Trophoblast cell (in vitro differentiated cells and primary cell): ENCODE measurements around the gene C8G.

ENCODE experiments used
- DNase-seq, 2 donors: peaks; one replicate each; pipeline ENCODE4 v3.0.0-alpha.2; 2016
- H2AFZ ChIP-seq: 2 replicates; pipeline ENCODE4 v1.6.1; 2013; ENCODE audit warnings: low read length, moderate library complexity, mild to moderate bottlenecking; ENCODE audit not compliant: insufficient read depth, poor library complexity
- H2AK5ac ChIP-seq: 2 replicates; pipeline ENCODE4 v1.6.1; 2013; ENCODE audit warnings: mild to moderate bottlenecking, low read length
- H2BK120ac ChIP-seq: 2 replicates; pipeline ENCODE4 v1.6.1; 2013; ENCODE audit warnings: low read length, mild to moderate bottlenecking, moderate library complexity; ENCODE audit not compliant: insufficient read depth, poor library complexity
- H2BK12ac ChIP-seq: 2 replicates; pipeline ENCODE4 v1.6.1; 2013; ENCODE audit warnings: mild to moderate bottlenecking, low read length, moderate library complexity
- H2BK5ac ChIP-seq: 2 replicates; pipeline ENCODE4 v1.6.1; 2013; ENCODE audit warnings: low read length, low read depth, moderate library complexity, mild to moderate bottlenecking; ENCODE audit not compliant: poor library complexity
- H3K14ac ChIP-seq: 2 replicates; pipeline ENCODE4 v1.6.1; 2013; ENCODE audit warnings: mild to moderate bottlenecking, low read length
- H3K18ac ChIP-seq: 2 replicates; pipeline ENCODE4 v1.6.1; 2013; ENCODE audit warnings: mild to moderate bottlenecking, low read length
- H3K23ac ChIP-seq: 2 replicates; pipeline ENCODE4 v1.6.1; 2013; ENCODE audit warnings: low read length
- H3K27ac ChIP-seq: 2 replicates; pipeline ENCODE4 v1.5.1; 2013; ENCODE audit warnings: low read depth, mild to moderate bottlenecking, inconsistent platforms, low read length, moderate library complexity
- H3K27me3 ChIP-seq: 2 replicates; pipeline ENCODE4 v1.6.1; 2013; ENCODE audit warnings: inconsistent platforms, mild to moderate bottlenecking, low read length, moderate library complexity; ENCODE audit not compliant: insufficient read depth
- H3K36me3 ChIP-seq, 2 experiments: 1 replicate in 1 of 2; 2 replicates in 1 of 2; pipeline ENCODE4 v1.6.1; 2013; ENCODE audit warnings: low read length in 2 of 2, mild to moderate bottlenecking in 2 of 2, moderate library complexity in 1 of 2; ENCODE audit not compliant: insufficient read depth in 2 of 2, control insufficient read depth in 1 of 2
- H3K4ac ChIP-seq: 2 replicates; pipeline ENCODE4 v1.6.1; 2013; ENCODE audit warnings: low read depth, mild to moderate bottlenecking, low read length, moderate library complexity
- H3K4me1 ChIP-seq, 2 experiments: 1 replicate in 1 of 2; 2 replicates in 1 of 2; pipeline ENCODE4 v1.6.1; 2013; ENCODE audit warnings: low read length in 2 of 2, mild to moderate bottlenecking in 2 of 2, moderate library complexity in 1 of 2; ENCODE audit not compliant: insufficient read depth in 2 of 2, control insufficient read depth in 1 of 2
- H3K4me2 ChIP-seq: 2 replicates; pipeline ENCODE4 v1.6.1; 2013; ENCODE audit warnings: inconsistent platforms, mild to moderate bottlenecking, low read length, moderate library complexity
- H3K4me3 ChIP-seq: 2 replicates; pipeline ENCODE4 v1.5.1; 2013; ENCODE audit warnings: mild to moderate bottlenecking, low read depth, low read length, inconsistent platforms
- H3K79me1 ChIP-seq: one replicate; pipeline ENCODE4 v1.6.1; 2013; ENCODE audit warnings: low read length
- H3K79me2 ChIP-seq: 2 replicates; pipeline ENCODE4 v1.6.1; 2013; ENCODE audit warnings: low read length, mild to moderate bottlenecking; ENCODE audit not compliant: control insufficient read depth, insufficient read depth, poor library complexity
- H3K9ac ChIP-seq: 2 replicates; pipeline ENCODE4 v1.6.1; 2013; ENCODE audit warnings: mild to moderate bottlenecking, low read length
- H3K9me3 ChIP-seq: 2 replicates; pipeline ENCODE4 v1.6.1; 2013; ENCODE audit warnings: low read depth, mild to moderate bottlenecking, control low read depth, inconsistent platforms, low read length; ENCODE audit not compliant: insufficient read depth
- H4K12ac ChIP-seq: 2 replicates; pipeline ENCODE4 v1.6.1; 2013; ENCODE audit warnings: low read depth, mild to moderate bottlenecking, low read length, moderate library complexity
- H4K8ac ChIP-seq: 2 replicates; pipeline ENCODE4 v1.6.1; 2013; ENCODE audit warnings: low read depth, mild to moderate bottlenecking, low read length, moderate library complexity
- H4K91ac ChIP-seq: one replicate; pipeline ENCODE4 v1.6.1; 2013; ENCODE audit warnings: low read depth, mild to moderate bottlenecking, low read length, moderate library complexity
- WGBS: extraction: QIAGEN DNeasy Blood & Tissue Kit; methylation state at CpG from one replicate; pipeline ENCODE4 v1.1.7; 2013; ENCODE audit warnings: missing lambda C conversion rate; ENCODE audit not compliant: insufficient read length, insufficient coverage; ENCODE audit errors: extremely low coverage; 5-methylcytosine and 5-hydroxymethylcytosine counted together

C8G gene

DNA sequence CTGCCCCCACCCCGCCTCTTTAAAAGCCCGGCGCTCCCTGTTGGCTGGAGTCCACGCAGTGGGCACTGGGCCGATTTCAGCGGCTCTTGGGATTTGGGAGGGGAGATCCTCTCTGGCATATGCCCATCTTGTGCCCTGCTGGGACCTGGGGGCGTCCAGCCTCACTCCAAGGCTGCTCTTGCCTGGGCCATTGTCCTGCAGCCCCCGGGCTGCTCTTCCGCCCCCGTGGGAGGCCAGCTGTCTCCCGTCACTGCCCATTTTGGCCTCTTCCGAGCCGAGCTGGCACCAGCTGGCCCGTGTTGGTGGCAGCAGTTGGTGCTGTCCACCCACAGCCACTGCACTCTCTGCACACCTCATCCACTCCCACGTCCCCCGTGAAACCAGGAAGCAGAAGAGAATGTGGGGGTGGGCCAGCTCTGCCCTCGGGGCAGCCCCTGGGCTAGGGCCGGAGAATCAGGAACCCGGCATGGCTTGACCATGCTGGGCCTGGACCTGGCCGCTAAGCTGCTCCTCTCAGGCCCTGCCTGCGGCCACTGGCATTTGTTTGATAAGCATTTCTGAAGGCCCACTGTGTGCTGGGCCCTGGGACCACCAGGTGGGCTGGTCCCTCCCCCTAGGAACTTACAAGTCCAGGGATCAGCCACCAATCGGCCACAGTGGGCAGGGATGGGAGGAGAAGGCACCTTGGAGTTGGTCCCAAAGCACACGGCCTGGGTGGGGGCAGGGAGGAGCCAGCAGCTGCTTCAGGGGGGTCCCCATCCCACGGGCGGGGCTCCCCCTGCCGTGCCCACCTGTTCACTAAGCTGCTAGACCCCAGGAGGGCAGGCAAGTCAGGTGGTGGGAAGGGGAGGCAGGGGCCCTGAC, 2.2 kb downstream of the C8G start:
- H3K27me3 ChIP-seq = no peaks in the 10 kb centered on the region
- H3K4me1 ChIP-seq = peaks cover 15 to 23% of the 10 kb centered on the region in 2 experiments
- H4K8ac ChIP-seq = no peak overlapping the region
- H3K27ac ChIP-seq = no peak overlapping the region
- H3K9me3 ChIP-seq = peaks cover 3% of the 10 kb centered on the region
- no CpG with 5 or more reads among the region's 26 CpGs for WGBS
- H3K23ac ChIP-seq = no peak overlapping the region
- H3K4ac ChIP-seq = no peak overlapping the region
- no peak overlapping the region for H4K91ac ChIP-seq
- no peak overlapping the region for H3K4me2 ChIP-seq
- peaks cover 16% of the 10 kb centered on the region for H3K79me2 ChIP-seq
- H2BK12ac ChIP-seq = no peak overlapping the region
- no peak overlapping the region for H3K18ac ChIP-seq
- peaks cover 19% of the 10 kb centered on the region for H3K79me1 ChIP-seq
- no peak overlapping the region for H2AFZ ChIP-seq
- H3K14ac ChIP-seq = no peak overlapping the region
- no peak overlapping the region for H2AK5ac ChIP-seq
- no peak overlapping the region for H2BK5ac ChIP-seq
- peaks cover 11 to 12% of the 10 kb centered on the region in 2 experiments for H3K36me3 ChIP-seq
- H3K4me3 ChIP-seq = no peak overlapping the region
- peak overlapping the region; percentile 33 for H2BK120ac ChIP-seq
- H4K12ac ChIP-seq = no peak overlapping the region
- DNase-seq = no peak
- no peak overlapping the region for H3K9ac ChIP-seq

DNA sequence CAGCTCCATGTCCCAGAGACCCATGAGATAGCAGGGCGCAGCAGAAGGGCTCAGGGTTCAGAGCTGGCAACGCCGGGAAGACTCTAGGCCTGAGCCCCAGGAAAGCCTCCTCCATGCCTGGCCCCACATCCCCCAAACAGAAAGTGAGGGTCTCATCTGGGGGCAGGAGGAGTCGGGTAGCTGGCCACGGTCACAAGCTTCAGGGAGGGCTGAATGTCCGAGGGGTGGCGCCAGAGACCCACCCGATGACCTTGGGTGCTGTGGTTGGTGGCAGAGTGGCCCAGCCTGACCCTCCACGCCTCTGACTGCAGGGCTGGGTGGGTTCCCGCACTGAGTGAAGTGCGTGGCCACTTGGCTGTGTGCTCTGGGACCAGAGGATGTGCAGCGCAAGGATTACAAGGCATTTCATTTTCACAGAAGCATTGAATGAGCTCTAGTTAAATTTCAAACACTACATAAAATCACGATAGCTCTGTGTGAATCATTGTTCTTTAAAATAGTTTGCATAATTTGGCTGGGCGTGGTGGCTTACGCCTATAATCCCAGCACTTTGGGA, 3.0 kb downstream of the C8G start:
- Histone ChIP-seq H3K9ac (no peak overlapping the region), H3K9me3 (peaks cover 3% of the 10 kb centered on the region), H3K79me2 (peaks cover 16% of the 10 kb centered on the region), H4K8ac (no peak overlapping the region), H2AK5ac (no peak overlapping the region), H2BK5ac (no peak overlapping the region), H3K27ac (no peak overlapping the region), H3K18ac (no peak overlapping the region), H2BK120ac (peak overlapping the region; percentile 33), H4K91ac (no peak overlapping the region), H3K4me2 (no peak overlapping the region), H2BK12ac (no peak overlapping the region), H3K36me3 (peaks cover 4% of the 10 kb centered on the region in 2 experiments), H3K14ac (no peak overlapping the region), H4K12ac (no peak overlapping the region), H3K79me1 (peaks cover 19% of the 10 kb centered on the region), H3K23ac (no peak overlapping the region), H3K4me3 (no peak overlapping the region), H3K4me1 (peaks cover 12 to 20% of the 10 kb centered on the region in 2 experiments), H2AFZ (no peak overlapping the region), H3K4ac (no peak overlapping the region), H3K27me3 (no peaks in the 10 kb centered on the region)
- WGBS = no CpG with 5 or more reads among the region's 15 CpGs
- peak; percentile 18 to 48 for DNase-seq

DNA sequence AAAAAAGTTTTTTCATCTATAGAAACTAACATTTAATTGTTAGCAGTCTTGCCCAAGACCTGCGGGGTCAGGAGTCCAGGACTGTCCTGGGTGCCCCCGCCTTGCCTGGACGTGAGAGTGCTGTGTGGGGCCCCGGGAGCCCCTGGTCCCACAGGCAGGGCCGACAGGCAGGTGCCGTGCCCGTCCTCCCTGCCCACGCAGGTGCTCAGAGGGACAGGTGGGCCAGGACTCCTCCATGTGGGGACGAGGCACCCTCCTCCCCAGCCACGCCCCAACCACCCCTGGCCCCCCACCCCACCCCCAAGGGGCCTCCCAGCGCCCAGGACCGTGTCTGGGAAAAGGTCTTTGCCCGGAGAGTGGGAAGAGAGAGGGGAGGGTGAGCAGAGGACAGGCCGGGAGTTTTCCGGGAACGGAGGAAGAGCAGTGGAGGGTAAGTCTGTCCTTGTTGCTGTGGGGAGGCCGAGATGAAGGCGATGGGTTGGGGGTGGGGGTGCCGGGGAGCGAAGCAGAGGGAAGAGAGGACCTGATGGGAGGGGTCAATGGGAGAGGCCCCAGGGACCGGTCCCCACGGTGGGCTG, 4.3 kb downstream of the C8G start:
- Histone ChIP-seq H3K4me3 (peak overlapping the region; percentile 67), H3K27me3 (no peaks in the 10 kb centered on the region), H2AFZ (peak overlapping the region; percentile 64), H3K23ac (no peak overlapping the region), H2BK12ac (no peak overlapping the region), H3K9ac (no peak overlapping the region), H3K4me1 (peaks cover 8 to 15% of the 10 kb centered on the region in 2 experiments), H4K12ac (peak overlapping the region; percentile 15), H2BK5ac (no peak overlapping the region), H2BK120ac (no peak overlapping the region), H3K4ac (peak overlapping the region; percentile 25), H3K14ac (peak overlapping the region; percentile 26), H3K79me2 (peaks cover 3% of the 10 kb centered on the region), H3K36me3 (no peaks in the 10 kb centered on the region), H3K79me1 (peaks cover 9% of the 10 kb centered on the region), H3K4me2 (peak overlapping the region; percentile 91), H4K91ac (peak overlapping the region; percentile 58), H3K18ac (no peak overlapping the region), H2AK5ac (no peak overlapping the region), H4K8ac (peak overlapping the region; percentile 74), H3K27ac (peak overlapping the region; percentile 16), H3K9me3 (no peaks in the 10 kb centered on the region)
- DNase-seq = no peak
- WGBS = no CpG with 5 or more reads among the region's 22 CpGs

DNA sequence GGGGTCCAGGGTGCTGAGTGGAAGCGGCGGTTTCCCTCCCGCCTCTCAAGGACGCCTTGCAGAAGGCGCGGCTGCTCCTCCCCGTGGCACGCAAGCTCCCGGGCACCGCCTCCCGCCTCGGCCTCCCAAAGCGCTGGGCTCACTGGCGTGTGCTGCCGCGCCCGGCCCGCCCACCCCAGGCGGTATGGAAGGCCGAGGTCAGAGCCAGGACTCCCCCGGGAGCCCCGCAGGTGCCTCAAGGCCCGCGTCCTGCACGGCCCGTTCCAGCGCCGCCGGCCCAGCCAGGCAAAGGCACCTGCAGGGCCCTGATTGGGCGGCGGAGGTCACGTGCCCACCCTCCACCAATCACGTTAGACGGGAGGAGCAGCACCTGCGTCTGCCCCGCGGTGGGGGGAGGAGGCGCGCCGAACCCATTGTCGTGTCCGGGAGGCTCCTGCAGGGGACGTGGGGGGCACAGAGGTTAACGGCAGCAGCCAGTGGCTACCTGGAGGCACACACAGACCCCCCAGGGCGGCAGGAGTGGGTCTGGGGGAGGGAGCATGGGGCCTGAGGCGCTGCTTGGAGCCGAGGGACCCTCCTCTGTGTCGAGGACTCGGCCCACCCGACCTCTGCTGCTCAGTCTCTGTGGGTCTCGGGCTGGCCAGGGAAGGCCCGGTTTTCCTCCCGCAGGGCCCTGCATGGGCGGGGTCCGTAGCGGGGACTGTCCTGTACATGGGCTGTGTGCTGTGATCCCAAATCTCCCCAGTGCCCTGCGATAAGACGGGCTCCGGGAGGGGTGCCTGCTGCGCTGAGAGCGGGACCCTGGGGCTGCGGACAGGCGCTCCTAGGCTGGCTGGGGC, 5.0 kb downstream of the C8G start:
- Histone ChIP-seq H3K79me1 (peaks cover 8% of the 10 kb centered on the region), H3K9me3 (peaks cover 1% of the 10 kb centered on the region), H2BK12ac (no peak overlapping the region), H3K27ac (peak overlapping the region; percentile 16), H3K23ac (no peak overlapping the region), H2BK120ac (peak overlapping the region; percentile 34), H4K8ac (peak overlapping the region; percentile 90), H3K9ac (no peak overlapping the region), H3K18ac (peak overlapping the region; percentile 27), H3K14ac (peak overlapping the region; percentile 67), H3K4ac (peak overlapping the region; percentile 25), H3K79me2 (peaks cover 3% of the 10 kb centered on the region), H2AFZ (peak overlapping the region; percentile 81), H3K36me3 (no peaks in the 10 kb centered on the region), H3K27me3 (no peaks in the 10 kb centered on the region), H3K4me3 (peak overlapping the region; percentile 67), H4K91ac (peak overlapping the region; percentile 88), H2AK5ac (peak overlapping the region; percentile 31), H3K4me2 (peak overlapping the region; percentile 91), H3K4me1 (peaks cover 8 to 13% of the 10 kb centered on the region in 2 experiments), H4K12ac (peak overlapping the region; percentile 68), H2BK5ac (peak overlapping the region; percentile 2)
- WGBS = no CpG with 5 or more reads among the region's 63 CpGs
- DNase-seq = peak; percentile 88 to 95
